Measurements from ENCODE around the gene PLAGL2. TPM values are rescaled to one million over a fixed set of nuclear protein-coding genes. Genes with fewer than 3 reads are reported as not detected.

Gene PLAGL2
- total RNA-seq, 1 experiment from 2014 or later: 44.4 TPM

GRCh38 chr20:32240205-32240604, 32.7 kb upstream of the PLAGL2 start:
- H3K56ac ChIP-seq (ENCODE audit: insufficient read length, low read depth, low read length): no peak overlapping the region
- no peak overlapping the region for H3T11ph ChIP-seq (ENCODE audit: low read length)
- H3K4me2 ChIP-seq (ENCODE audit: insufficient read depth, insufficient read length, low read length): no peak overlapping the region
- no peak overlapping the region for H2BK15ac ChIP-seq (ENCODE audit: low read depth, low read length)
- no peak overlapping the region for H2BK12ac ChIP-seq (ENCODE audit: insufficient read length, low read depth, low read length)
- H2AK5ac ChIP-seq (ENCODE audit: insufficient read length, low read length): no peak overlapping the region
- Mint-ChIP-seq H3K27me3 (ENCODE audit: low read depth) (peaks cover 4% of the 10 kb centered on the region; the same call in 1 of the 2 replicates), H3K9me3 (no peaks in the 10 kb centered on the region), H3K4me3 (no peak overlapping the region), H3K27ac (peak overlapping the region in 2 of 3 experiments; percentile 10 to 83; a peak in 2 of 7 replicates), H3K36me3 (ENCODE audit: insufficient read depth in 1 of 3, low read depth in 3 of 3) (peaks cover 3 to 10% (median 7%) of the 10 kb centered on the region in 3 experiments; a peak in 5 of 7 replicates), H3K4me1 (peaks cover 20 to 22% of the 10 kb centered on the region in 2 experiments)
- H3K27me3 ChIP-seq (ENCODE audit: insufficient read depth, low read length): no peaks in the 10 kb centered on the region
- no peak overlapping the region for H2BK120ac ChIP-seq (ENCODE audit: low read depth, low read length, poor library complexity, severe bottlenecking)
- H3K18ac ChIP-seq (ENCODE audit: insufficient read length, low read depth, low read length): no peak overlapping the region
- H3K23me2 ChIP-seq (ENCODE audit: insufficient read length, low read depth, low read length, poor library complexity, severe bottlenecking): no peaks in the 10 kb centered on the region
- H3K79me1 ChIP-seq (ENCODE audit: insufficient read depth, low read depth, low read length, poor library complexity, severe bottlenecking): no peaks in the 10 kb centered on the region
- no peak overlapping the region for H2AFZ ChIP-seq (ENCODE audit: low read length)
- H4K8ac ChIP-seq (replicated peaks; ENCODE audit: insufficient read length, low read depth, low read length): no peak overlapping the region
- H3K23ac ChIP-seq (ENCODE audit: insufficient read length, low read depth, low read length): no peak overlapping the region
- no peak overlapping the region for H2BK20ac ChIP-seq (ENCODE audit: low read depth, low read length, poor library complexity, severe bottlenecking)
- no peaks in the 10 kb centered on the region for H3K9me3 ChIP-seq (ENCODE audit: control insufficient read depth, low read depth, low read length)
- no peak for DNase-seq
- H3K79me2 ChIP-seq (ENCODE audit: insufficient read depth, low read length): no peaks in the 10 kb centered on the region
- no peaks in the 10 kb centered on the region for H3K4me1 ChIP-seq (ENCODE audit: insufficient read depth, low read length)
- H4K5ac ChIP-seq (ENCODE audit: insufficient read length, low read depth, low read length): no peak overlapping the region
- no peaks in the 10 kb centered on the region for H4K20me1 ChIP-seq (ENCODE audit: control insufficient read depth, insufficient read depth, insufficient read length)
- H2BK5ac ChIP-seq (ENCODE audit: insufficient read length, low read length): no peak overlapping the region
- no peak overlapping the region for H3K27ac ChIP-seq (ENCODE audit: insufficient read length, low read depth, low read length)
- no peak overlapping the region for H3K14ac ChIP-seq (ENCODE audit: insufficient read depth, low read length)
- H3K4ac ChIP-seq (ENCODE audit: low read depth, low read length): no peak overlapping the region
- no peak overlapping the region for H4K91ac ChIP-seq (ENCODE audit: insufficient read length, low read depth, low read length)
- WGBS (ENCODE audit: extremely low coverage, insufficient read length, low lambda C conversion rate): no CpG with 5 or more reads among the region's 1 CpG
- TF ChIP-seq, protein P1, sequence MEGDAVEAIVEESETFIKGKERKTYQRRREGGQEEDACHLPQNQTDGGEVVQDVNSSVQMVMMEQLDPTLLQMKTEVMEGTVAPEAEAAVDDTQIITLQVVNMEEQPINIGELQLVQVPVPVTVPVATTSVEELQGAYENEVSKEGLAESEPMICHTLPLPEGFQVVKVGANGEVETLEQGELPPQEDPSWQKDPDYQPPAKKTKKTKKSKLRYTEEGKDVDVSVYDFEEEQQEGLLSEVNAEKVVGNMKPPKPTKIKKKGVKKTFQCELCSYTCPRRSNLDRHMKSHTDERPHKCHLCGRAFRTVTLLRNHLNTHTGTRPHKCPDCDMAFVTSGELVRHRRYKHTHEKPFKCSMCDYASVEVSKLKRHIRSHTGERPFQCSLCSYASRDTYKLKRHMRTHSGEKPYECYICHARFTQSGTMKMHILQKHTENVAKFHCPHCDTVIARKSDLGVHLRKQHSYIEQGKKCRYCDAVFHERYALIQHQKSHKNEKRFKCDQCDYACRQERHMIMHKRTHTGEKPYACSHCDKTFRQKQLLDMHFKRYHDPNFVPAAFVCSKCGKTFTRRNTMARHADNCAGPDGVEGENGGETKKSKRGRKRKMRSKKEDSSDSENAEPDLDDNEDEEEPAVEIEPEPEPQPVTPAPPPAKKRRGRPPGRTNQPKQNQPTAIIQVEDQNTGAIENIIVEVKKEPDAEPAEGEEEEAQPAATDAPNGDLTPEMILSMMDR (conservative IDR thresholded peaks at IDR 0.05): peak; percentile 24; the same call in 1 of the 3 replicates
- H3K9ac ChIP-seq (ENCODE audit: extremely low read depth, insufficient read length, low read length): no peak overlapping the region

All from H9 (cell line).